T-helper 22 cell (primary cell): ENCODE results near the gene IGSF10.

Experiments used
- DNase-seq: peaks from one replicate; pipeline ENCODE4 v3.0.0-alpha.2; 2020; ENCODE audit warnings: low read depth

Gene IGSF10

DNA sequence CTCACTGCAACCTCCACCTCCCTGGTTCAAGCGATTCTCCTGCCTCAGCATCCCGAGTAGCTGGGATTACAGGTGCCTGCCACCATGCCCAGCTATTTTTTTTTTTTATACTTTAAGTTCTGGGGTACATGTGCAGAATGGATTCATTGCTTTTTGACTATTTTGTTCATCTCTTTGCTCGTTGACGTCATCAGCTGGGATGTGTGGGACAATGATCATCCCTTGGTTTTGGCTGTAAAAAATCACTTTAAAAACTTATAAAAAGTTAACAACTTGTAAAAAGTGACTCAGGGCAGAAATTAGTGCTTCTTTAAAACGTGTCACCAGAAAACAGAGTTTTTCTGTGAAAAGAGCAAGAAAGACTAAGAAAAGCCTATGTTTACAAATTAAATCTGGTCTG lies 37.8 kb downstream of the IGSF10 start:
- DNase-seq = no peak

- no peak for DNase-seq
Observed at GRCh38 chr3:151421938-151422337, 38.9 kb downstream of the IGSF10 start.

- no peak for DNase-seq
Observed at GRCh38 chr3:151419806-151420205, 41.1 kb downstream of the IGSF10 start.

GRCh38 chr3:151415289-151415688 lies 45.6 kb downstream of the IGSF10 start:
- DNase-seq = no peak

GRCh38 chr3:151412989-151413388 lies 47.9 kb downstream of the IGSF10 start:
- DNase-seq = no peak
